ENCODE results near the gene CACNA1G.

Gene CACNA1G

GRCh38 chr17:50596191-50597037 lies 35.9 kb downstream of the CACNA1G start:
- H3K9me3 ChIP-seq (ENCODE audit: control insufficient read depth, low read length): no peaks in the 10 kb centered on the region
- 79 to 82% methylated on average over 34 of the region's 34 CpGs for WGBS, 2 experiments
- H3K4me3 ChIP-seq (ENCODE audit: insufficient read depth, low read depth, low read length): no peak overlapping the region
- H3K36me3 ChIP-seq (ENCODE audit: control insufficient read depth, insufficient read depth, low read length): no peaks in the 10 kb centered on the region
- H3K27ac ChIP-seq (ENCODE audit: insufficient read depth, low read depth, low read length, poor library complexity, severe bottlenecking): no peak overlapping the region
- H3K4me1 ChIP-seq (ENCODE audit: control insufficient read depth, insufficient read depth, low read length): peaks cover 34% of the 10 kb centered on the region
- H3K27me3 ChIP-seq (ENCODE audit: control insufficient read depth, insufficient read depth, low read length, poor library complexity, severe bottlenecking): no peaks in the 10 kb centered on the region

DNA sequence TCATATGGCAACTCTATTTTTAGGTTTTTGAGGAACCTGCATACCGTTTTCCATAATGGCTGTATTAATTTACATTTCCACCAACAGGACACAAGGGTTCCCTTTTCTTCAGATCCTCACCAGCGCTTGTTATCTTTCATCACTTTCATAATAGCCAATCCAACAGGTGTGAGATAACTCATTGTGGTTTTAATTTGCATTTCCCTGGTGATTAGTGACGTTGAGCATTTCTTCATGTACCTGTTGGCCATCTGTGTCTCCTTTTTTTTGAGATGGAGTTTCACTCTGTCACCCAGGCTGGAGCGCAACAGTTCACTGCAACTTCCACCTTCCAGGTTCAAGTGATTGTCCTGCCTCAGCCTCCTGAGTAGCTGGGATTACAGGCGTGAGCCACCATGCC lies 38.0 kb downstream of the CACNA1G start:
- H3K4me1 ChIP-seq (ENCODE audit: control insufficient read depth, insufficient read depth, low read length): peaks cover 25% of the 10 kb centered on the region
- H3K27ac ChIP-seq (ENCODE audit: insufficient read depth, low read depth, low read length, poor library complexity, severe bottlenecking): no peak overlapping the region
- no peaks in the 10 kb centered on the region for H3K9me3 ChIP-seq (ENCODE audit: control insufficient read depth, low read length)
- WGBS, 2 experiments: 96 to 97% methylated on average over 5 of the region's 5 CpGs
- no peaks in the 10 kb centered on the region for H3K36me3 ChIP-seq (ENCODE audit: control insufficient read depth, insufficient read depth, low read length)
- H3K4me3 ChIP-seq (ENCODE audit: insufficient read depth, low read depth, low read length): no peak overlapping the region
- no peaks in the 10 kb centered on the region for H3K27me3 ChIP-seq (ENCODE audit: control insufficient read depth, insufficient read depth, low read length, poor library complexity, severe bottlenecking)

GRCh38 chr17:50599606-50600005 lies 39.1 kb downstream of the CACNA1G start:
- Histone ChIP-seq H3K4me3 (ENCODE audit: insufficient read depth, low read depth, low read length) (no peak overlapping the region), H3K4me1 (ENCODE audit: control insufficient read depth, insufficient read depth, low read length) (peaks cover 13% of the 10 kb centered on the region), H3K36me3 (ENCODE audit: control insufficient read depth, insufficient read depth, low read length) (no peaks in the 10 kb centered on the region), H3K27ac (ENCODE audit: insufficient read depth, low read depth, low read length, poor library complexity, severe bottlenecking) (no peak overlapping the region), H3K9me3 (ENCODE audit: control insufficient read depth, low read length) (no peaks in the 10 kb centered on the region), H3K27me3 (ENCODE audit: control insufficient read depth, insufficient read depth, low read length, poor library complexity, severe bottlenecking) (no peaks in the 10 kb centered on the region)
- WGBS, 2 experiments: 90 to 91% methylated on average over 15 of the region's 15 CpGs

- WGBS, 2 experiments: 89 to 92% methylated on average over 11 to 13 of the region's 13 CpGs
These were observed 41.4 kb downstream of the CACNA1G start for GRCh38 chr17:50601823-50602375.

GRCh38 chr17:50602836-50603235 lies 42.3 kb downstream of the CACNA1G start:
- WGBS, 2 experiments: 94% methylated on average over 18 of the region's 18 CpGs
- no peak overlapping the region for H3K4me3 ChIP-seq (ENCODE audit: insufficient read depth, low read depth, low read length)

More at GRCh38 chr17:50601823-50602375, 41.4 kb downstream of the CACNA1G start:
- Histone ChIP-seq H3K27me3 (ENCODE audit: control insufficient read depth, insufficient read depth, low read length, poor library complexity, severe bottlenecking) (no peaks in the 10 kb centered on the region), H3K27ac (ENCODE audit: insufficient read depth, low read depth, low read length, poor library complexity, severe bottlenecking) (no peak overlapping the region), H3K4me1 (ENCODE audit: control insufficient read depth, insufficient read depth, low read length) (peaks cover 8% of the 10 kb centered on the region), H3K4me3 (ENCODE audit: insufficient read depth, low read depth, low read length) (no peak overlapping the region), H3K36me3 (ENCODE audit: control insufficient read depth, insufficient read depth, low read length) (no peaks in the 10 kb centered on the region), H3K9me3 (ENCODE audit: control insufficient read depth, low read length) (no peaks in the 10 kb centered on the region)

GRCh38 chr17:50603340-50603739 lies 42.8 kb downstream of the CACNA1G start:
- no peak overlapping the region for H3K27ac ChIP-seq (ENCODE audit: insufficient read depth, low read depth, low read length, poor library complexity, severe bottlenecking)
- no peak overlapping the region for H3K4me3 ChIP-seq (ENCODE audit: insufficient read depth, low read depth, low read length)
- peaks cover 8% of the 10 kb centered on the region for H3K4me1 ChIP-seq (ENCODE audit: control insufficient read depth, insufficient read depth, low read length)
- H3K9me3 ChIP-seq (ENCODE audit: control insufficient read depth, low read length): no peaks in the 10 kb centered on the region
- no peaks in the 10 kb centered on the region for H3K27me3 ChIP-seq (ENCODE audit: control insufficient read depth, insufficient read depth, low read length, poor library complexity, severe bottlenecking)
- no peaks in the 10 kb centered on the region for H3K36me3 ChIP-seq (ENCODE audit: control insufficient read depth, insufficient read depth, low read length)
- WGBS, 2 experiments: 71% methylated on average over 9 of the region's 9 CpGs

More at GRCh38 chr17:50602836-50603235, 42.3 kb downstream of the CACNA1G start:
- Histone ChIP-seq H3K27me3 (ENCODE audit: control insufficient read depth, insufficient read depth, low read length, poor library complexity, severe bottlenecking) (no peaks in the 10 kb centered on the region), H3K27ac (ENCODE audit: insufficient read depth, low read depth, low read length, poor library complexity, severe bottlenecking) (no peak overlapping the region), H3K9me3 (ENCODE audit: control insufficient read depth, low read length) (no peaks in the 10 kb centered on the region), H3K36me3 (ENCODE audit: control insufficient read depth, insufficient read depth, low read length) (no peaks in the 10 kb centered on the region), H3K4me1 (ENCODE audit: control insufficient read depth, insufficient read depth, low read length) (peaks cover 8% of the 10 kb centered on the region)

- Histone ChIP-seq H3K4me3 (ENCODE audit: insufficient read depth, low read depth, low read length) (no peak overlapping the region), H3K27me3 (ENCODE audit: control insufficient read depth, insufficient read depth, low read length, poor library complexity, severe bottlenecking) (no peaks in the 10 kb centered on the region), H3K27ac (ENCODE audit: insufficient read depth, low read depth, low read length, poor library complexity, severe bottlenecking) (no peak overlapping the region), H3K36me3 (ENCODE audit: control insufficient read depth, insufficient read depth, low read length) (no peaks in the 10 kb centered on the region), H3K9me3 (ENCODE audit: control insufficient read depth, low read length) (no peaks in the 10 kb centered on the region), H3K4me1 (ENCODE audit: control insufficient read depth, insufficient read depth, low read length) (peaks cover 18% of the 10 kb centered on the region)
- WGBS, 2 experiments: 56 to 57% methylated on average over 13 of the region's 13 CpGs
These were observed 44.0 kb downstream of the CACNA1G start for GRCh38 chr17:50604513-50604912.

GRCh38 chr17:50605429-50605828 lies 44.9 kb downstream of the CACNA1G start:
- no peak overlapping the region for H3K27ac ChIP-seq (ENCODE audit: insufficient read depth, low read depth, low read length, poor library complexity, severe bottlenecking)
- peaks cover 23% of the 10 kb centered on the region for H3K4me1 ChIP-seq (ENCODE audit: control insufficient read depth, insufficient read depth, low read length)
- no peaks in the 10 kb centered on the region for H3K9me3 ChIP-seq (ENCODE audit: control insufficient read depth, low read length)
- no peak overlapping the region for H3K4me3 ChIP-seq (ENCODE audit: insufficient read depth, low read depth, low read length)
- H3K27me3 ChIP-seq (ENCODE audit: control insufficient read depth, insufficient read depth, low read length, poor library complexity, severe bottlenecking): no peaks in the 10 kb centered on the region
- WGBS, 2 experiments: 90 to 94% methylated on average over 10 of the region's 10 CpGs
- no peaks in the 10 kb centered on the region for H3K36me3 ChIP-seq (ENCODE audit: control insufficient read depth, insufficient read depth, low read length)

GRCh38 chr17:50607522-50608175 lies 47.1 kb downstream of the CACNA1G start:
- WGBS, 2 experiments: 90% methylated on average over 19 of the region's 19 CpGs
- H3K9me3 ChIP-seq (ENCODE audit: control insufficient read depth, low read length): no peaks in the 10 kb centered on the region
- no peaks in the 10 kb centered on the region for H3K36me3 ChIP-seq (ENCODE audit: control insufficient read depth, insufficient read depth, low read length)

GRCh38 chr17:50608700-50609379 lies 48.3 kb downstream of the CACNA1G start:
- Histone ChIP-seq H3K4me3 (ENCODE audit: insufficient read depth, low read depth, low read length) (no peak overlapping the region), H3K27ac (ENCODE audit: insufficient read depth, low read depth, low read length, poor library complexity, severe bottlenecking) (no peak overlapping the region), H3K27me3 (ENCODE audit: control insufficient read depth, insufficient read depth, low read length, poor library complexity, severe bottlenecking) (no peaks in the 10 kb centered on the region), H3K9me3 (ENCODE audit: control insufficient read depth, low read length) (no peaks in the 10 kb centered on the region), H3K4me1 (ENCODE audit: control insufficient read depth, insufficient read depth, low read length) (peaks cover 15% of the 10 kb centered on the region), H3K36me3 (ENCODE audit: control insufficient read depth, insufficient read depth, low read length) (no peaks in the 10 kb centered on the region)
- WGBS, 2 experiments: 77 to 78% methylated on average over 20 to 22 of the region's 22 CpGs

More at GRCh38 chr17:50607522-50608175, 47.1 kb downstream of the CACNA1G start:
- H3K27ac ChIP-seq (ENCODE audit: insufficient read depth, low read depth, low read length, poor library complexity, severe bottlenecking): no peak overlapping the region
- H3K4me1 ChIP-seq (ENCODE audit: control insufficient read depth, insufficient read depth, low read length): peaks cover 15% of the 10 kb centered on the region
- no peak overlapping the region for H3K4me3 ChIP-seq (ENCODE audit: insufficient read depth, low read depth, low read length)
- H3K27me3 ChIP-seq (ENCODE audit: control insufficient read depth, insufficient read depth, low read length, poor library complexity, severe bottlenecking): no peaks in the 10 kb centered on the region

Data from ectodermal cell (in vitro differentiated cells).